IPS DF 6.9 (cell line): ENCODE measurements around the gene KLF5.

Experiments used
- DNase-seq: peaks from one replicate; pipeline ENCODE4 v3.0.0-alpha.2; 2013; ENCODE audit warnings: low read depth, low spot score
- H3K27ac ChIP-seq: one replicate; pipeline ENCODE4 v1.5.1; 2013; ENCODE audit warnings: low read length, control low read depth
- H3K27me3 ChIP-seq: 2 replicates; pipeline ENCODE4 v1.6.1; 2013; ENCODE audit warnings: mild to moderate bottlenecking, low read length; ENCODE audit not compliant: control insufficient read depth, insufficient read depth
- H3K36me3 ChIP-seq: 2 replicates; pipeline ENCODE4 v1.6.1; 2013; ENCODE audit warnings: low read length; ENCODE audit not compliant: control insufficient read depth, insufficient read depth
- H3K4me1 ChIP-seq: 2 replicates; pipeline ENCODE4 v1.6.1; 2013; ENCODE audit warnings: low read length; ENCODE audit not compliant: control insufficient read depth, insufficient read depth
- H3K4me3 ChIP-seq: 2 replicates; pipeline ENCODE4 v1.5.1; 2013; ENCODE audit warnings: mild to moderate bottlenecking, low read length
- H3K9me3 ChIP-seq: 2 replicates; pipeline ENCODE4 v1.6.1; 2013; ENCODE audit warnings: low read length, inconsistent platforms; ENCODE audit not compliant: control insufficient read depth, insufficient read depth
- WGBS: extraction: QIAGEN DNeasy Blood & Tissue Kit; methylation state at CpG from one replicate; pipeline ENCODE4 v1.1.7; 2013; ENCODE audit warnings: mixed read lengths, missing lambda C conversion rate; ENCODE audit not compliant: insufficient read length, insufficient coverage; 5-methylcytosine and 5-hydroxymethylcytosine counted together

KLF5 gene

DNA sequence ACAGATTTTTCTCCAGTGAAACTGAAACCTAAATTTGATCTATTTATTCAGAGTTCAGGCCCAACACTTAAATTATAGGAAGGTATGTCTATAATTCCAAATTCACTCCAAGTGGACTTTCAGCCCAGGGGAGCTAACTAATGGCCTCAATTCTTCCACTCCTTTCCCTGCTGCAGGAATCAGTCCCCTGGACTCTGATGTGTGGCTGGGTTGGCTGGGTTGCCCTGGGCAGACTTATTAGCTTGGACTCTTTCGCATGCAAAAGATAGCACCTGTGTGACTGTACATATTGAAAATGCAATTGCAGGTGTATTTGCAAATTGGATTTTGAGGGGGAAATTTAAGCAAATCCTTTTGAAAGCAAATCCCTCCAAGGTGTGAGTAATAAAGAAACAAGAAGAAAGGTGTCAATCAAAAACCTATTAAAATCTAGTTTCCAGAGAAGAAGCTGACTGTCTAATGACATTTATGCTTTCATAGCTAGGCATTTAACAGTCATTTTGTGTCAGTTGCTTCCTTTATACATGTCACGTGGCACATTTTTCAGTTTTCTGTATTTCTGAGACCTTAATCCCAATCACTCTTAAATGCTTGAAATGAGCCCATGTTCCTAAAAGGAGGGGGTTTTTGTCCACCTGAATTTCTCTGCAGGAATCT is 42.7 kb downstream of the KLF5 start:
- Histone ChIP-seq H3K9me3 (no peaks in the 10 kb centered on the region), H3K27me3 (no peaks in the 10 kb centered on the region), H3K4me3 (no peak overlapping the region), H3K4me1 (no peaks in the 10 kb centered on the region; the same call in 1 of the 2 replicates), H3K27ac (no peak overlapping the region), H3K36me3 (no peaks in the 10 kb centered on the region)
- DNase-seq = no peak
- no CpG with 5 or more reads among the region's 2 CpGs for WGBS

DNA sequence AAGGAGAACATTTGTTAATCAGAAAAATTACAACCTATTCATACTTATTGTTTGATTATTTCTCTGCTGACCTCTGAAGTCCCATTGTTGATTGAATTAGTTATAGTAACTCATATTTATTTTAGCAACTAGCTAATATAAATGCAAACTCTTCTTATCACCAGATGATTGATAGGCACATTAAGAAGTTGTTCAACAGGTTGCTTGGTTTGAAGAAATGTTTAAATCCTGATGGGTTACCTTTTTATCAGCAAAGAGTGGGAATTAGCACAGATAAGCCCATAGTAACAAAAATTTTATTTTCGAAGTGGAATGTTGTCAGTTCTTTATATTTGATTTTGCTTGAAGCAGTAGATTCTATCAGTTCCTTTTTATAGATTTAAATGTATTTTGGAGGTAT is 44.4 kb downstream of the KLF5 start:
- no peak overlapping the region for H3K27ac ChIP-seq
- no peak for DNase-seq
- no peaks in the 10 kb centered on the region for H3K36me3 ChIP-seq
- H3K9me3 ChIP-seq = no peaks in the 10 kb centered on the region
- no peaks in the 10 kb centered on the region; the same call in 1 of the 2 replicates for H3K4me1 ChIP-seq
- H3K27me3 ChIP-seq = no peaks in the 10 kb centered on the region
- WGBS = no CpG with 5 or more reads among the region's 1 CpG
- no peak overlapping the region for H3K4me3 ChIP-seq

DNA sequence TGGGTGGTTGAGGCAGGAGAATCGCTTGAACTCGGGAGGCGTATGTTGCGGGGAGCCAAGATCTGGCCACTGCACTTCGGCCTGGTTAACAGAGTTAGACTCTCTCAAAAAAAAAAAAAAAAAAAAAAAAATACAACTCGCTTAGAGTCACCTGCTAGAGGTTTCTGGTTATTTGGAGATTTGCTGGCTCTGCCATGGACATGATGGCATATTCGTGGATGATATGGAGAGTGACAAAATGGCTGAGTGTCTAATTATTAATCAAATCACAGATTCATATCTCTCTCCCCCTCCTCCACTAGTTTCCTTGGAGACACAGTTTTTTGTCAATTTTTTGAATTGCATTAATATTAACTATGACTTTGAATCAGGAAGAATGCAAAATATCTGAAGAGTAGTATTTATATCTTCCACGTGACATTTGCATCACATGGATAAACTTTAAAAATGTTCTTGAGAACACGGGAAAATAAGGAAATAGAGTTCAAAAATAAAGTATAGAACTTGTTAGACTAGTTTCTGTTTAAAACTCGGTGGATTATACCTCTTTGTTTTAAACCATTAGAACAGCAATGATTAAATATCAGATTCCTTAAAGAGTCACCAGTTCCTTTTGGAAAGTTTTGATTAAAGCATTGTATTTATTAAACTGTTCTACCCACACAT is 47.8 kb downstream of the KLF5 start:
- WGBS = no CpG with 5 or more reads among the region's 10 CpGs
- H3K27ac ChIP-seq = no peak overlapping the region
- DNase-seq = no peak
- H3K36me3 ChIP-seq = no peaks in the 10 kb centered on the region
- no peaks in the 10 kb centered on the region for H3K9me3 ChIP-seq
- no peaks in the 10 kb centered on the region for H3K27me3 ChIP-seq
- no peak overlapping the region for H3K4me3 ChIP-seq
- no peaks in the 10 kb centered on the region for H3K4me1 ChIP-seq

DNA sequence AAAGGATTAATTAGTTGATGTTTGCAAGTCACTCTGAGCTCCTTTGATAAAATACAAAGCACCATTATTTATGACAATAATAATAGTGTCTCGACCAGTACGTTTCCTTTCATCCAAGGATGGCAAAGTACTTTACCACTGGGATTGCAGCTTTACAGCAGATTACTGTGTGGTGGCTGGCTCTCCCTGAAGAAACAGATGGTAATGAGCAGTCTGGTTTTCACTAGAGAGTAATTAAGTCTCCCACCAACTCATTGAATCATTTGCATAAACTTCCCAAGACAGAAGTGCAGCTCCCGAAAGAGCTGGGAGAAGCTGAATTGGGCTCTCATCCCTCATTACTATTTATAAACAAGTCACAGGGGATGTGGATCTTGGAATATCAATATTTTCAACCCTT is 48.7 kb downstream of the KLF5 start:
- H3K4me3 ChIP-seq = no peak overlapping the region
- no peak for DNase-seq
- no peak overlapping the region for H3K27ac ChIP-seq
- H3K9me3 ChIP-seq = no peaks in the 10 kb centered on the region
- no peaks in the 10 kb centered on the region for H3K36me3 ChIP-seq
- WGBS = no CpG with 5 or more reads among the region's 3 CpGs
- H3K4me1 ChIP-seq = no peaks in the 10 kb centered on the region
- no peaks in the 10 kb centered on the region for H3K27me3 ChIP-seq

DNA sequence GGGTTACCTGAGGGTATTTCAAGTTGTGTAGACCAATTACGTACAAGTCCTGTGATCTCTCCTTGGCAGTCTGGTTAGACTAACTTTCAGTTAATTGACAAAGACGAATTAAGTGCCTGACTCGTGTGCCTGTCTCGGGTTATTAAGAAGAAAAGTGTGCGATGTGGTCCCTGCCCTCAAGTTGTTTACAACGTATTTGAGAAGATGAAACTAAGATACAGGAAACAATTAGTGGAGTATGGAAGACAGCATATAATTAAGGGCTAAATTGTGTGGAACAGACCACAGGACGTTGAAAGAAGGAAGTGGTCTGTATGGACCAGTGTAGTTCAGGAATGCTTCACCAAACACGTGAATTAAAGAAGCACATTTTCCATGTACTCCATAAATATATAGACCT is 49.2 kb downstream of the KLF5 start:
- no peak overlapping the region for H3K27ac ChIP-seq
- no peaks in the 10 kb centered on the region for H3K36me3 ChIP-seq
- H3K9me3 ChIP-seq = no peaks in the 10 kb centered on the region
- no peak overlapping the region for H3K4me3 ChIP-seq
- no peaks in the 10 kb centered on the region for H3K27me3 ChIP-seq
- WGBS = no CpG with 5 or more reads among the region's 8 CpGs
- no peak for DNase-seq
- H3K4me1 ChIP-seq = no peaks in the 10 kb centered on the region

DNA sequence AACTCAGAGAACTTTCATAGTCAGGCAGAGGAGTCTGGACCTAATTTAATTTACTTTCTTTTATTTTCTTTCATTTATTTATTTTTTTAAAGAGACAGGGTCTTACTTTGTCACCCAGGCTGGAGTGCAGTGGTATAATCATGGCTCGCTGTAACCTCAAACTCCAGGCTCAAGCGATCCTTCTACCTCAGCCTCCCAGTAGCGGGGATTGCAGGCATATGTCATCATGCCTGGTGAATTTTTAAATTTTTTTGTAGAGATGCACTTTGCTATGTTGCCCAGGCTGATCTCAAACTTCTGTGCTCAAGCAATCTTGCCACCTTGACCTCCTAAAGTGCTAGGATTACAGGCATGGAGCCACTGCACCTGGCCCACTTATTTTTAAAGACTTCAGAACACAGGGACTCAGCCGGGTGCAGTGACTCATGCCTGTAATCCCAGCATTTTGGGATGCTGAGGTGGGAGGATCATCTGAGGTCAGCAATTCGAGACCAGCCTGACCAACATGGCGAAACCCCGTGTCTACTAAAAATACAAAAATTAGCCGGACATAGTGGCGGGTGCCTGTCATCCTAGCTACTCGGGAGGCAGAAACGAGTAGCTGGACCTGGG is 50.6 kb downstream of the KLF5 start:
- Histone ChIP-seq H3K9me3 (no peaks in the 10 kb centered on the region), H3K27me3 (no peaks in the 10 kb centered on the region), H3K27ac (no peak overlapping the region), H3K36me3 (no peaks in the 10 kb centered on the region), H3K4me1 (no peaks in the 10 kb centered on the region), H3K4me3 (no peak overlapping the region)
- no peak for DNase-seq
- WGBS = no CpG with 5 or more reads among the region's 11 CpGs

DNA sequence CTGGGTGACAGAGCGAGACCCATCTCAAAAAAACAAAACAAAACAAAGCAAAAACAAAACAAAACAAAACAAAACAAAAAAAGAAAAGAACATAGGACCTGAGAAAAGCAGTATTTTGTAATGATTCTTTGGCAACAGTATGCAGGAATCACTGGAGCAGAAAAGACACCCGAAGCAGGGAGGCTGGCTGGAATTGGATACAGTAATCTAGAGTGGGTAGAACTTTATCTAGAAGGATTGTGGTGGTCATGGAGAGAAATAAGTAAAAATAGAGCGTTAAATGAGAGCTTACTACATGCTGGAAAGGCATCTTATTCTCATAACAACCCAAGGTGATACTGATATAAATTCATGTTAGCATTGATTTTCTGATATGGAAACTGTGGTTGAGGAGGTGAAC is 51.2 kb downstream of the KLF5 start:
- no peak overlapping the region for H3K4me3 ChIP-seq
- WGBS = no CpG with 5 or more reads among the region's 3 CpGs

DNA sequence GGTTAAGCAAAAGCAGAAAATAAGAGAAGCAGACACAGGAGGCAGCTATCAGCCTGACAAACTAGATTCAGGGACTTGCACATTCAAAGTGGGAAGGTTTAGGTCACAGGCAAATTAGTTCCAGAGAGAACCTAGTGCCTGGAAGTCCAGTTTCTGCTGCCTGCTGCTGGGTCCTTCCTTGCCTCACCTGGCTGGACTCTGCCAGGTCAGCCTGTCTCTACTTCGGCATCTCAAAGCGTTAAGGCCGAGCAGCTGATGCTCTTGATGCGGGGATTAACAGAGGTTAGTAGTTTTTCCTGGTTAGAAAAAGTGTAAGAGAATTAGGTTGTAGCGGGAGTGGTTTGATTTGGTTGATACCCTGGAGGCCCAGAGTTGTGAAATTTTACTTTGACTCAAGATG is 52.0 kb downstream of the KLF5 start:
- Histone ChIP-seq H3K27ac (no peak overlapping the region), H3K27me3 (no peaks in the 10 kb centered on the region), H3K4me3 (no peak overlapping the region), H3K4me1 (no peaks in the 10 kb centered on the region), H3K9me3 (no peaks in the 10 kb centered on the region), H3K36me3 (no peaks in the 10 kb centered on the region)
- 100% methylated on average over 2 of the region's 5 CpGs for WGBS
- DNase-seq = no peak

More for the DNA sequence above, 51.2 kb downstream of the KLF5 start:
- no peaks in the 10 kb centered on the region for H3K4me1 ChIP-seq
- H3K27me3 ChIP-seq = no peaks in the 10 kb centered on the region
- no peak for DNase-seq
- no peak overlapping the region for H3K27ac ChIP-seq
- no peaks in the 10 kb centered on the region for H3K9me3 ChIP-seq
- no peaks in the 10 kb centered on the region for H3K36me3 ChIP-seq

DNA sequence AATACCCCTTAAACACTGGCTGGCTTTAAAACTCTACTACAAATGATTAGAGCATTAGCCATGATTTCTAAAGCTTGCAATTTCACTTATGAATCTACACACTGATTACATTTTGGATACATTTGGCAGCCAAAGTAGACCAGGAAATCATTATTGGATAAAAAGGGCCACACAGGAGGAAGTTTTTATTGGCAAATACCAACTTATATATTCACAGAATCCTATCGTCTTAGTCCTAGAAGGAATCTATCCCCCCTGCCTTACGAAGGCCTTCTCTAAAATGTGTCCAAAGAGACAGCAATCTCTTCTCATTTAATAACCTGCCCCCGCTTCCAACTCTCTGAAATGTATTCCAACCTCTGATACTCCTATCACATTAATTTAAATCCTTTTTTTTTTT is 52.5 kb downstream of the KLF5 start:
- no peaks in the 10 kb centered on the region for H3K36me3 ChIP-seq
- H3K4me3 ChIP-seq = no peak overlapping the region
- no peaks in the 10 kb centered on the region for H3K9me3 ChIP-seq
- H3K27ac ChIP-seq = no peak overlapping the region
- no peaks in the 10 kb centered on the region for H3K27me3 ChIP-seq
- H3K4me1 ChIP-seq = no peaks in the 10 kb centered on the region
- DNase-seq = no peak
- WGBS = 100% methylated on average over 1 of the region's 3 CpGs

DNA sequence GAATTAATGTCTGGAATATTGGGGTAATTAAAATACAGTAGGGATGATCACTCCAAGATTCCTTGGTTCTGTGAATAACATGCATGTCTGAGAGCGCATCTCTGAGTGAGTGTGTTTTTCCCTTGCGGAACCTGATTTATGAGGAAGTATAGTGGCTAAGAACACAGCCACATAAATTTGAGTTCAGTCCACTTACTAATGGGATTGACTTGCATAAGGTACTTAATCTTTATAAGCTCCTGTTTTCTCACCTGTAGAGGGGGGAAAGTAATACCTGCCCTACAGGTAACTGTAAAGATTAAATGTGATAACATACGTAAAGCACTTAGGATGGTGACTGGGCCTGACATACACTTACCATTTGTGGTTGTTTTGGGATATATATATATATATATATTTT is 60.8 kb downstream of the KLF5 start:
- no peaks in the 10 kb centered on the region for H3K27me3 ChIP-seq
- no peaks in the 10 kb centered on the region for H3K36me3 ChIP-seq
- no peaks in the 10 kb centered on the region for H3K4me1 ChIP-seq
- no peak for DNase-seq
- no CpG with 5 or more reads among the region's 3 CpGs for WGBS
- H3K9me3 ChIP-seq = no peaks in the 10 kb centered on the region
- H3K27ac ChIP-seq = no peak overlapping the region
- no peak overlapping the region for H3K4me3 ChIP-seq
